Measurements from ENCODE around the gene C2orf72. TPM values are rescaled to one million over a fixed set of nuclear protein-coding genes. Genes with fewer than 3 reads are reported as not detected.
"Not testable (repeated sequence)": the region's sequence is repeated elsewhere in the genome, so short reads cannot be mapped to it uniquely, and the experiment has no call there.

C2orf72 gene
- total RNA-seq, 4 donors from 2014 or later = 0.50 TPM; not detected in 3

DNA sequence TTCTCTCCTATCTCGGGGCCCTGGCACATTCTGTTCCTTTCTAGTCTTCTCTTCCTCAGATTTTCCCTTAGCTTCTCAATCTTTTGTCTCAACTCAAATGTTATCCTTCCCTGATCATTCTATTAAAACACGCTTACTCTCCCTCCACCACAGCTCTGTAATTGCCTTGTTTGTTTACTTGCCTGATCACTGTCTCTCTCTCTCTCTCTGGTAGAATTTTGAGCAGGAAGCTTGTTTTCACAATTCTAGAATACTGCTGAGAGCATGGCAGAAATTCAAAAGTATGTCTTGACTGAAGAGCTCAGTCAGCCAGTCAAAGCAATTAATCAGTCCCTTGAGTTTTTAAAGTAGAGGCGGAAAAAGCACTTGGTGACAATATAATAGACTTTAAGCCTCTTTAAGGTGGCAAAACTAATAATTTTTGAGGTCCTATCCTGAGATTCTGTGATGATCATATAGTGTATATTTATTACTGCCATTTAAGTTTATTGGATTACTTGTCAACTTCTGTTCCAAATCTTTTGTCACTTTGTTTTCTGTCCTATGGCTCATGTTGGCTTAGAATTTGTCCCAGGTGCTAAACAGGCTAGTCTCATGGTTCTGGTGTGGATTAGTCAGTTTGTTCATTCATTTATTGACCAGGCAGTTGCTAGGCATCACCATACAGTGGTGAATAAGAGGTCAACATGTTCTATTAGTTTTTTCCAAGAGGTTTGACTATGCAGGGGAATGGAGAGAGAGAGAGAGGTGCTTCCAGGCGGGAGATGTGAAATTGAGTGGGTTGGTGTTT is 21.6 kb downstream of the C2orf72 start:
- DNase-seq = no peak
- Histone ChIP-seq H3K27ac (no peak overlapping the region), H3K4me1 (peaks cover 22 to 23% of the 10 kb centered on the region in 2 donors), H3K36me3 (peaks cover 7 to 12% of the 10 kb centered on the region in 2 donors), H3K27me3 (no peaks in the 10 kb centered on the region), H3K4me3 (replicated peaks in 1 of 3) (no peak overlapping the region), H3K9me3 (no peaks in the 10 kb centered on the region)
- WGBS, 2 donors = 67 to 71% methylated on average over 4 of the region's 4 CpGs
- TF ChIP-seq, protein P1, sequence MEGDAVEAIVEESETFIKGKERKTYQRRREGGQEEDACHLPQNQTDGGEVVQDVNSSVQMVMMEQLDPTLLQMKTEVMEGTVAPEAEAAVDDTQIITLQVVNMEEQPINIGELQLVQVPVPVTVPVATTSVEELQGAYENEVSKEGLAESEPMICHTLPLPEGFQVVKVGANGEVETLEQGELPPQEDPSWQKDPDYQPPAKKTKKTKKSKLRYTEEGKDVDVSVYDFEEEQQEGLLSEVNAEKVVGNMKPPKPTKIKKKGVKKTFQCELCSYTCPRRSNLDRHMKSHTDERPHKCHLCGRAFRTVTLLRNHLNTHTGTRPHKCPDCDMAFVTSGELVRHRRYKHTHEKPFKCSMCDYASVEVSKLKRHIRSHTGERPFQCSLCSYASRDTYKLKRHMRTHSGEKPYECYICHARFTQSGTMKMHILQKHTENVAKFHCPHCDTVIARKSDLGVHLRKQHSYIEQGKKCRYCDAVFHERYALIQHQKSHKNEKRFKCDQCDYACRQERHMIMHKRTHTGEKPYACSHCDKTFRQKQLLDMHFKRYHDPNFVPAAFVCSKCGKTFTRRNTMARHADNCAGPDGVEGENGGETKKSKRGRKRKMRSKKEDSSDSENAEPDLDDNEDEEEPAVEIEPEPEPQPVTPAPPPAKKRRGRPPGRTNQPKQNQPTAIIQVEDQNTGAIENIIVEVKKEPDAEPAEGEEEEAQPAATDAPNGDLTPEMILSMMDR (IDR thresholded peaks at IDR 0.05) = no peak
- TF ChIP-seq POLR2A (IDR thresholded peaks at IDR 0.05) = no peak
- intact Hi-C loops (cut with DNase I) = no loop called here

DNA sequence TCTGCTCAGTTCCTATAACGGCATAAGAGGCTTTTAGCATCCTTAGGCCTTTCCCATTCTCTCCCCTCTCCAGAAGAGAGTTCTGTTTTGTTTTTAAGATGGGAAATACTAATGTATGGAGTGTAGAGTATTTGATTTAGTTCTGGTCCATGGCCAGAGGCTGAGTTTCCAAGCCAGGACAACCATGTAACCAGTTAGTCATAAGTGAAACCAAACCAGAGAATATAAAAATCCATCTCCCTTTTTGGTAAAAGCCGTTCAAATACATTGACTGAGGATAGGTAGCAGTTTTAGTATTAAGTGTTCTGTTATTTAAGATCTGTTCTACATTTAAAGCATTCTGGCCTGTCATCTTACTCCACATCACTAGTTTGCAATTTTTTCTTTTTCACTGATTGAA is 22.4 kb downstream of the C2orf72 start:
- H3K27me3 ChIP-seq = no peaks in the 10 kb centered on the region
- DNase-seq = no peak
- H3K4me1 ChIP-seq = peaks cover 22 to 23% of the 10 kb centered on the region in 2 donors
- intact Hi-C loops (cut with DNase I) = no loop called here
- 85 to 89% methylated on average over 2 of the region's 2 CpGs for WGBS, 2 donors
- no peak overlapping the region for H3K27ac ChIP-seq
- H3K4me3 ChIP-seq (replicated peaks in 1 of 3) = no peak overlapping the region
- no peaks in the 10 kb centered on the region for H3K9me3 ChIP-seq
- TF ChIP-seq, protein P1 (IDR thresholded peaks at IDR 0.05) = no peak
- TF ChIP-seq POLR2A (IDR thresholded peaks at IDR 0.05) = no peak
- peaks cover 11 to 20% of the 10 kb centered on the region in 2 donors for H3K36me3 ChIP-seq

DNA sequence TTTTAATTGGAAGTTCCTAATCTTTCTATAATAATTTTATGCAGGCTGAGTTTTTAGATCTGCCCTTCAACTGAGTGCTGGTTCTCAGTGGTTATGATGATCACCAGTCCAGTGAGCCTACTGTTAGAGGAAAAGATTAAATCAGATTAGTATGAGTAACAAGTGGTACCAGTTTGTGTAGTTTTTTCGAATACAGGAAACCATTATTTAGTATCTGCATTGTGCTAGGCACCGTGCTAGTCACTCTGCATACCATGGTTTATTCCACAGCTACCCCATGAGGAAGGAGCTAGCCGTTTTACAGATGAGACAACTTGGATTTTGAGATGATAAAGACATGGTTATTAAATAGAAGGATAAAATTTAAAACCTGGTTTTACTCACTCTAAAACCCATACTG is 25.5 kb downstream of the C2orf72 start:
- Histone ChIP-seq H3K27me3 (no peaks in the 10 kb centered on the region), H3K27ac (no peak overlapping the region), H3K4me3 (replicated peaks in 1 of 3) (no peak overlapping the region), H3K4me1 (peaks cover 17 to 20% of the 10 kb centered on the region in 2 donors), H3K9me3 (no peaks in the 10 kb centered on the region), H3K36me3 (peaks cover 23 to 31% of the 10 kb centered on the region in 2 donors)
- TF ChIP-seq, protein P1 (IDR thresholded peaks at IDR 0.05) = no peak
- no peak for TF ChIP-seq POLR2A (IDR thresholded peaks at IDR 0.05)
- 92 to 96% methylated on average over 3 of the region's 3 CpGs for WGBS, 2 donors
- DNase-seq = no peak
- intact Hi-C loops (cut with DNase I) = no loop called here

DNA sequence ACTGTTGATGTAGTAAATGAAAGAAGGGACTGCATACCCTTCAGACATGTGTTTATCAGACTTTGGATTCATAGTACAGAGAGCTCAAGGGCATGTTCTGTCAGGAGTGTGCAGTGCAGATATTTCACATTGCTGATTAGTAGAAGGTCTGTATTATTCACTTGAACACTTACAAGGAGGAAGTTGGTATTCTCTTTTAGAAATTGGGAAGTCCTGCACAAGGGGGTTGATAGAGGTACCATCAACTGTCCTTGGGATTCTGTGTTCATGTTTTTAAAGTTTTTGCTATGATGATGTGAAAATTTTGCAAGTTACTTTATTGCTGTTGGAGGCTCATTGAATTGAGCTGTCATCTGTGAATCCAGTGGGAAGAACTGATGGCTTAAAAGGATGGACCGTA is 26.0 kb downstream of the C2orf72 start:
- Histone ChIP-seq H3K4me1 (peaks cover 11 to 14% of the 10 kb centered on the region in 2 donors), H3K4me3 (replicated peaks in 1 of 3) (no peak overlapping the region), H3K9me3 (no peaks in the 10 kb centered on the region), H3K36me3 (peaks cover 28 to 33% of the 10 kb centered on the region in 2 donors), H3K27me3 (no peaks in the 10 kb centered on the region), H3K27ac (no peak overlapping the region)
- DNase-seq = no peak
- WGBS, 2 donors = 97 to 98% methylated on average over 1 of the region's 1 CpG
- TF ChIP-seq POLR2A (IDR thresholded peaks at IDR 0.05) = no peak
- TF ChIP-seq, protein P1 (IDR thresholded peaks at IDR 0.05) = no peak
- intact Hi-C loops (cut with DNase I) = no loop called here

DNA sequence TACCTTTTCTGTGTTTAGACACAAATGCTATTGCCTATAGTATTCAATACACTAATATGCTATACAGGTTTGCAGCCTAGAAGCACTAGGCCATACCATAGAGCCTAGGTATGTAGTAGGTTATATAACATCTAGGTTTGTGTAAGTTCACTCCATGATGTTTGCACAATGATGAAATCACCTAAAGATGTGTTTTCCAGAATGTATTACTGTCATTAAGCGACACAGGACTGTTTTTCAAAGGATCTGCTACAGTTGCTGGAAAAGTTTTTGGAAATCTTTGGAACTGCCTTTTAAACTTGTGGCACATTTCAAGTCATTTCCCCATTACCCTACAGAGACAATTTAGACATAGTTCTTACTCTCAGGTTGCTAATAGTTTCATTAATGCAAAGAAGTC is 28.6 kb downstream of the C2orf72 start:
- Histone ChIP-seq H3K27ac (no peak overlapping the region), H3K4me3 (replicated peaks in 1 of 3) (no peak overlapping the region), H3K4me1 (no peaks in the 10 kb centered on the region), H3K9me3 (no peaks in the 10 kb centered on the region), H3K36me3 (peaks cover 31 to 43% of the 10 kb centered on the region in 2 donors), H3K27me3 (no peaks in the 10 kb centered on the region)
- DNase-seq = no peak
- TF ChIP-seq POLR2A (IDR thresholded peaks at IDR 0.05) = no peak
- TF ChIP-seq, protein P1 (IDR thresholded peaks at IDR 0.05) = no peak
- intact Hi-C loops (cut with DNase I) = no loop called here
- WGBS, 2 donors = 93 to 100% methylated on average over 1 of the region's 1 CpG

DNA sequence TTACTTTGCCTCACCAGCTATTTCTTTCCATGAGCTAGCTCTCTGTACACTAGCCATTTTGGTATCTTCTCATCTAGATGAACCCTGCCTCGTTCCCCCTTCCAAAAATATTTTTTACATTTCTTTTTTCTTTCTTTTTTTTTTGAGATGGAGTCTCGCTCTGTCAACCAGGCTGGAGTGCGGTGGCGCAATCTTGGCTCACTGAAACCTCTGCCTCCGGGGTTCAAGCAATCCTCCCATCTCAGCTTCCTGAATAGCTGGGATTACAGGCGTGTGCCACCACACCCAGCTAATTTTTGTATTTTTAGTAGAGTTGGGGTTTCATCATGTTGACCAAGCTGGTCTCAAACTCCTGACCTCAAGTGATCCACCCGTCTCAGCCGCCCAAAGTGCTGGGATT is 30.2 kb downstream of the C2orf72 start:
- intact Hi-C loops (cut with DNase I); H3K4me1 ChIP-seq; H3K27ac ChIP-seq; H3K27me3 ChIP-seq; DNase-seq; H3K9me3 ChIP-seq; H3K4me3 ChIP-seq (replicated peaks in 1 of 3): not testable (repeated sequence)
- 94 to 95% methylated on average over 8 of the region's 8 CpGs for WGBS, 2 donors
- peaks cover 28 to 44% of the 10 kb centered on the region in 2 donors for H3K36me3 ChIP-seq
